ENCODE measurements around the gene IDH3B. TPM values are rescaled to one million over a fixed set of nuclear protein-coding genes. Genes with fewer than 3 reads are reported as not detected.

Gene IDH3B
- total RNA-seq, 1 donor from 2014 or later: 220 TPM

- no peak for TF ChIP-seq CTCF (IDR thresholded peaks at IDR 0.05; ENCODE audit: borderline replicate concordance)
- intact Hi-C loops (cut with micrococcal nuclease): no loop called here
- Histone ChIP-seq H3K4me3 (no peak overlapping the region), H3K4me1 (no peaks in the 10 kb centered on the region), H3K27ac (replicated peaks) (no peak overlapping the region), H3K36me3 (no peaks in the 10 kb centered on the region), H3K27me3 (ENCODE audit: low read depth) (peaks cover 19% of the 10 kb centered on the region), H3K9me3 (replicated peaks) (no peaks in the 10 kb centered on the region)
- no peak for DNase-seq
Measured at GRCh38 chr20:2680046-2680445, 16.0 kb upstream of the IDH3B start.

GRCh38 chr20:2673453-2673852 is 9.4 kb upstream of the IDH3B start:
- Histone ChIP-seq H3K27ac (replicated peaks) (no peak overlapping the region), H3K36me3 (no peaks in the 10 kb centered on the region), H3K27me3 (ENCODE audit: low read depth) (no peaks in the 10 kb centered on the region), H3K4me1 (no peaks in the 10 kb centered on the region), H3K9me3 (replicated peaks) (no peaks in the 10 kb centered on the region), H3K4me3 (no peak overlapping the region)
- no peak for TF ChIP-seq CTCF (IDR thresholded peaks at IDR 0.05; ENCODE audit: borderline replicate concordance)
- intact Hi-C loops (cut with micrococcal nuclease): no loop called here
- no peak for DNase-seq

- Histone ChIP-seq H3K36me3 (no peaks in the 10 kb centered on the region), H3K4me3 (no peak overlapping the region), H3K27me3 (ENCODE audit: low read depth) (no peaks in the 10 kb centered on the region), H3K27ac (replicated peaks) (no peak overlapping the region), H3K9me3 (replicated peaks) (no peaks in the 10 kb centered on the region), H3K4me1 (no peaks in the 10 kb centered on the region)
- DNase-seq: no peak
- intact Hi-C loops (cut with micrococcal nuclease): no loop called here
- TF ChIP-seq CTCF (IDR thresholded peaks at IDR 0.05; ENCODE audit: borderline replicate concordance): no peak
Measured at GRCh38 chr20:2672446-2672845, 8.4 kb upstream of the IDH3B start.

GRCh38 chr20:2671977-2672376 is 8.0 kb upstream of the IDH3B start:
- TF ChIP-seq CTCF (IDR thresholded peaks at IDR 0.05; ENCODE audit: borderline replicate concordance): no peak
- H3K36me3 ChIP-seq: no peaks in the 10 kb centered on the region
- no peaks in the 10 kb centered on the region for H3K27me3 ChIP-seq (ENCODE audit: low read depth)
- intact Hi-C loops (cut with micrococcal nuclease): no loop called here
- no peaks in the 10 kb centered on the region for H3K9me3 ChIP-seq (replicated peaks)
- H3K27ac ChIP-seq (replicated peaks): no peak overlapping the region
- no peak for DNase-seq
- no peak overlapping the region for H3K4me3 ChIP-seq
- H3K4me1 ChIP-seq: no peaks in the 10 kb centered on the region

- H3K27me3 ChIP-seq (ENCODE audit: low read depth): no peaks in the 10 kb centered on the region
- peak overlapping the region; percentile 88 for H3K27ac ChIP-seq (replicated peaks)
- no peaks in the 10 kb centered on the region for H3K9me3 ChIP-seq (replicated peaks)
- no peak for DNase-seq
- peaks cover 48% of the 10 kb centered on the region for H3K36me3 ChIP-seq
- TF ChIP-seq CTCF (IDR thresholded peaks at IDR 0.05; ENCODE audit: borderline replicate concordance): no peak
- intact Hi-C loops (cut with micrococcal nuclease): no loop called here
- peak overlapping the region; percentile 79 for H3K4me3 ChIP-seq
- peaks cover 24% of the 10 kb centered on the region for H3K4me1 ChIP-seq
Measured at GRCh38 chr20:2663364-2663886, 591 bp downstream of the IDH3B start.
